ENCODE results near the gene HAVCR1.

DNA sequence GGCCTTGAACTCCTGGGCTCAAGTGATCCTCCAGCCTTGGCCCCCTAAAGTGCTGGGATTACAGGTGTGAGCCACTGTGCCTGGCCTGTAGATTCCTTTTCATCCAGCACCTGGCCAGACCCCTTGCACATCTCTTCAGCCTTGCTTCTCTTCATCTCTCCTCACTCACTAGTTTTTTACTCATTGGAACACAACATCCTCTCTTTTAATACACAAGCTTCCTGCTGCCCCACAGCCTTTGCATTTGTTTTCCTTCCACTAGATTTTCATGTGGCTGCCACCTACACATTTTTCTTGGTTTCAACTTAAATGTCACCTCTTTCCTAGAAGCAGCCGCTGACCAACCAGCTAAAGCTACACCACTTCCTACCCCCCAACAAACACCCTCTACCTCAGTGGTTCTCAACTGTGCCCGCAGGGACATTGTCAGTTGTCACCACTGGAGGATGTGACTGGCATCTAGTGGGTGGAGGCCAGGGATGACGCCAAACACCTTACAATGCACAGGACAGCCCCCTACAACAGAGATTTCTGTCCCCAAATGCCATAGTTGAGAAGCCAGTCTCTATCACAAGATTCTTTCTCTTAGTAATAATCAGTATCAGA is 33.7 kb downstream of the HAVCR1 start:
- TF ChIP-seq, protein P1, sequence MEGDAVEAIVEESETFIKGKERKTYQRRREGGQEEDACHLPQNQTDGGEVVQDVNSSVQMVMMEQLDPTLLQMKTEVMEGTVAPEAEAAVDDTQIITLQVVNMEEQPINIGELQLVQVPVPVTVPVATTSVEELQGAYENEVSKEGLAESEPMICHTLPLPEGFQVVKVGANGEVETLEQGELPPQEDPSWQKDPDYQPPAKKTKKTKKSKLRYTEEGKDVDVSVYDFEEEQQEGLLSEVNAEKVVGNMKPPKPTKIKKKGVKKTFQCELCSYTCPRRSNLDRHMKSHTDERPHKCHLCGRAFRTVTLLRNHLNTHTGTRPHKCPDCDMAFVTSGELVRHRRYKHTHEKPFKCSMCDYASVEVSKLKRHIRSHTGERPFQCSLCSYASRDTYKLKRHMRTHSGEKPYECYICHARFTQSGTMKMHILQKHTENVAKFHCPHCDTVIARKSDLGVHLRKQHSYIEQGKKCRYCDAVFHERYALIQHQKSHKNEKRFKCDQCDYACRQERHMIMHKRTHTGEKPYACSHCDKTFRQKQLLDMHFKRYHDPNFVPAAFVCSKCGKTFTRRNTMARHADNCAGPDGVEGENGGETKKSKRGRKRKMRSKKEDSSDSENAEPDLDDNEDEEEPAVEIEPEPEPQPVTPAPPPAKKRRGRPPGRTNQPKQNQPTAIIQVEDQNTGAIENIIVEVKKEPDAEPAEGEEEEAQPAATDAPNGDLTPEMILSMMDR (IDR thresholded peaks at IDR 0.05), result no peak
- no peak for TF ChIP-seq POLR2A (IDR thresholded peaks at IDR 0.05)
